ENCODE data around the gene PRSS22.

Gene PRSS22

DNA sequence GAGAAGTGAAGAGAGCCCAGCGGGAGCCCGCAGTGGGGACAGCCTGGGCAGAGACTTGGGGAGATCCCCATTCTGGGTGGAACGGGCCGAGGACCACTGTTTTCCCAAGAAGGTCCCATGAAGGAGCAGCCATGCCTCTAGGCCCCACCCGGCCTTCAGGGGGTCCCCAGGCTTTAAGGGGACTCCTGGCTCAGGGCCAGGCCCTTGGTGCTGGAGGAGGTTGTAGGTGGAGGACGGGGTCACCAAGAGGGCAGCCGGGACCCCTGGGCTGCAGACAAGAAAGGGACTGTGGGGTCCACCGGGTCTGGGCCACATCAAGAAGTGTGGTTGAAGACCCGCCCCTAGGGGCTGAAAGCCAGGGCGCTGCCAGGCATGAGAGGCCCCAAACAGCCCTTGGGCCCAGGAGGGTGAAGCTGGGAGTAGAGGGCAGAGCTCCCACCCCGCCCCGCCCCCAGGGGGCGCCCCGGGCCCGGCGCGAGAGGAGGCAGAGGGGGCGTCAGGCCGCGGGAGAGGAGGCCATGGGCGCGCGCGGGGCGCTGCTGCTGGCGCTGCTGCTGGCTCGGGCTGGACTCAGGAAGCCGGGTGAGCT is 41.1 kb downstream of the PRSS22 start, which contains the start of gene PRSS21:
Gene PRSS21 (plus strand): TSS at position 487 of the 589 bp plus-strand sequence. CDS start 32 bp downstream, at position 519.
- Histone ChIP-seq H3K27ac (no peak within 1 kb of the TSS), H3K4me2 (no peak within 1 kb of the TSS), H2AFZ (ENCODE audit: low read depth) (no peak within 1 kb of the TSS), H3K79me2 (ENCODE audit: insufficient read depth, low read depth) (no peaks in the 10 kb centered on the region), H3K9ac (no peak within 1 kb of the TSS), H3K4me3 (IDR thresholded peaks at IDR 0.05; ENCODE audit: insufficient read depth, low read depth, low read length) (no peak within 1 kb of the TSS), H4K20me1 (ENCODE audit: insufficient read depth) (no peaks in the 10 kb centered on the region), H3K36me3 (ENCODE audit: insufficient read depth) (no peaks in the 10 kb centered on the region), H3K4me1 (ENCODE audit: low read depth, poor library complexity, severe bottlenecking) (no peaks in the 10 kb centered on the region), H3K27me3 (ENCODE audit: insufficient read depth, low read depth) (peaks cover 90% of the 10 kb centered on the region)
- TF ChIP-seq, protein P1, sequence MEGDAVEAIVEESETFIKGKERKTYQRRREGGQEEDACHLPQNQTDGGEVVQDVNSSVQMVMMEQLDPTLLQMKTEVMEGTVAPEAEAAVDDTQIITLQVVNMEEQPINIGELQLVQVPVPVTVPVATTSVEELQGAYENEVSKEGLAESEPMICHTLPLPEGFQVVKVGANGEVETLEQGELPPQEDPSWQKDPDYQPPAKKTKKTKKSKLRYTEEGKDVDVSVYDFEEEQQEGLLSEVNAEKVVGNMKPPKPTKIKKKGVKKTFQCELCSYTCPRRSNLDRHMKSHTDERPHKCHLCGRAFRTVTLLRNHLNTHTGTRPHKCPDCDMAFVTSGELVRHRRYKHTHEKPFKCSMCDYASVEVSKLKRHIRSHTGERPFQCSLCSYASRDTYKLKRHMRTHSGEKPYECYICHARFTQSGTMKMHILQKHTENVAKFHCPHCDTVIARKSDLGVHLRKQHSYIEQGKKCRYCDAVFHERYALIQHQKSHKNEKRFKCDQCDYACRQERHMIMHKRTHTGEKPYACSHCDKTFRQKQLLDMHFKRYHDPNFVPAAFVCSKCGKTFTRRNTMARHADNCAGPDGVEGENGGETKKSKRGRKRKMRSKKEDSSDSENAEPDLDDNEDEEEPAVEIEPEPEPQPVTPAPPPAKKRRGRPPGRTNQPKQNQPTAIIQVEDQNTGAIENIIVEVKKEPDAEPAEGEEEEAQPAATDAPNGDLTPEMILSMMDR (conservative IDR thresholded peaks at IDR 0.05; ENCODE audit: low read depth, low read length): no peak; the same call in 1 of the 2 replicates

DNA sequence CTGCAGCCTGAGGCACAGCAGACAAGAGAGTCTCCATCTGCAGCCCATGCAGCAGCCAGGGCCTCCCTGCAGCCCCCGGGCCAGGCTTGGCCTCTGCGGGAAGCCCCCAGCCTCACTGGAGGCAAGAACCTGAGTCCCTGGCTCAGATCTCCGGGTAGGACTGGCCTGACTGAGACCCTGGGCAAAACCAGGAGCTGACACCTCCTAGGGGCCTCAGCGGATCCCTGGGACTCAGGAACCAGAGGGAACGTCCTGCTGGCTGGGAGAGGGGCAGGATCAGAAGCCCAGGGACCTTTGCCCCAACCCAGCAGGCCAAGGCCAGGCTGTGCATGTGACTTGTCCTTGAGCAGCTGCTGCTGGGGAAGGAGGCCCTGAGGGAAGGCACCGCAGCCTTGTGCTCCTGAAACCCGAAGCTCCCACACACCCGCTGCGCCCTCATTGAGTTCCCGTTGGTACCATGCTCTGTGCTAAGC is 42.6 kb downstream of the PRSS22 start:
- H3K9ac ChIP-seq: no peak overlapping the region
- H3K36me3 ChIP-seq (ENCODE audit: insufficient read depth): no peaks in the 10 kb centered on the region
- H3K4me1 ChIP-seq (ENCODE audit: low read depth, poor library complexity, severe bottlenecking): no peaks in the 10 kb centered on the region
- TF ChIP-seq, protein P1 (conservative IDR thresholded peaks at IDR 0.05; ENCODE audit: low read depth, low read length): no peak
- no peak overlapping the region for H3K4me2 ChIP-seq
- H3K79me2 ChIP-seq (ENCODE audit: insufficient read depth, low read depth): no peaks in the 10 kb centered on the region
- H4K20me1 ChIP-seq (ENCODE audit: insufficient read depth): no peaks in the 10 kb centered on the region
- H3K4me3 ChIP-seq (IDR thresholded peaks at IDR 0.05; ENCODE audit: insufficient read depth, low read depth, low read length): no peak overlapping the region
- peaks cover 90% of the 10 kb centered on the region for H3K27me3 ChIP-seq (ENCODE audit: insufficient read depth, low read depth)
- no peak overlapping the region for H3K27ac ChIP-seq
- H2AFZ ChIP-seq (ENCODE audit: low read depth): no peak overlapping the region

- no peak overlapping the region for H3K4me2 ChIP-seq
- no peak overlapping the region for H2AFZ ChIP-seq (ENCODE audit: low read depth)
- no peak overlapping the region for H3K27ac ChIP-seq
- TF ChIP-seq, protein P1 (conservative IDR thresholded peaks at IDR 0.05; ENCODE audit: low read depth, low read length): no peak
- H3K9ac ChIP-seq: no peak overlapping the region
- H3K4me1 ChIP-seq (ENCODE audit: low read depth, poor library complexity, severe bottlenecking): no peaks in the 10 kb centered on the region
- no peaks in the 10 kb centered on the region for H4K20me1 ChIP-seq (ENCODE audit: insufficient read depth)
- no peaks in the 10 kb centered on the region for H3K36me3 ChIP-seq (ENCODE audit: insufficient read depth)
- no peak overlapping the region for H3K4me3 ChIP-seq (IDR thresholded peaks at IDR 0.05; ENCODE audit: insufficient read depth, low read depth, low read length)
- peaks cover 90% of the 10 kb centered on the region for H3K27me3 ChIP-seq (ENCODE audit: insufficient read depth, low read depth)
- no peaks in the 10 kb centered on the region for H3K79me2 ChIP-seq (ENCODE audit: insufficient read depth, low read depth)
These were observed 43.2 kb downstream of the PRSS22 start for GRCh38 chr16:2814551-2815298.

GRCh38 chr16:2813771-2814221 is 44.2 kb downstream of the PRSS22 start:
- Histone ChIP-seq H3K36me3 (ENCODE audit: insufficient read depth) (no peaks in the 10 kb centered on the region), H3K4me1 (ENCODE audit: low read depth, poor library complexity, severe bottlenecking) (no peaks in the 10 kb centered on the region), H2AFZ (ENCODE audit: low read depth) (no peak overlapping the region), H3K27me3 (ENCODE audit: insufficient read depth, low read depth) (peaks cover 90% of the 10 kb centered on the region), H3K27ac (no peak overlapping the region), H3K4me2 (no peak overlapping the region), H3K79me2 (ENCODE audit: insufficient read depth, low read depth) (no peaks in the 10 kb centered on the region), H3K4me3 (IDR thresholded peaks at IDR 0.05; ENCODE audit: insufficient read depth, low read depth, low read length) (no peak overlapping the region), H4K20me1 (ENCODE audit: insufficient read depth) (no peaks in the 10 kb centered on the region), H3K9ac (no peak overlapping the region)
- TF ChIP-seq, protein P1 (conservative IDR thresholded peaks at IDR 0.05; ENCODE audit: low read depth, low read length): no peak
